A549 (cell line): Measurements from ENCODE around the gene GSAP. TPM values are rescaled to one million over a fixed set of nuclear protein-coding genes. Genes with fewer than 3 reads are reported as not detected.
A peak's percentile ranks its signal among the peaks of the same experiment; 100 is the strongest.

Experiments
- ATAC-seq, 2 experiments: fragments of 200-7000 bp in 1 of 2; fragments of >200 bp in 1 of 2; cut with Nextera tagmentation in 1 of 2; cut with Tn5 transposase in 1 of 2; 3 replicates each; pipeline versions ENCODE4 v1.8.0 to v1.9.1; 2018 to 2020; ENCODE audit warnings: mild to moderate bottlenecking in 1 of 2, moderate library complexity in 1 of 2
- CTCF ChIA-PET: fragments of 300-600 bp; sonication (Branson Sonifier 250); formaldehyde crosslinking; extraction: SDS; loops from one replicate; lab custom pipeline; 2021; ENCODE audit warnings: antibody characterized with exemption, inconsistent platforms; lab: Yijun Ruan, JAX
- POLR2A ChIA-PET: fragments of 350-600 bp; formaldehyde crosslinking; extraction: SDS; loops from one replicate; lab custom pipeline; 2021; ENCODE audit warnings: antibody characterized with exemption, inconsistent platforms; lab: Yijun Ruan, JAX
- DNase-seq, 2 experiments: peaks; one replicate each; pipeline versions ENCODE4 v3.0.0 to v3.0.0-alpha.2; 2011 to 2016; ENCODE audit warnings: low read depth in 1 of 2, low spot score in 1 of 2
- FAIRE-seq: peaks from 2 replicates; lab custom pipeline; 2011; peaks lifted over from hg19 to GRCh38; lab: Jason Lieb, UNC
- H3K27ac ChIP-seq, 2 experiments: fragments of >200 bp; sonication (Bioruptor Twin); formaldehyde crosslinking; 3 replicates each; pipeline ENCODE4 v1.5.1; 2016 to 2017
- H3K4me1 ChIP-seq: fragments of >200 bp; sonication (Bioruptor Twin); formaldehyde crosslinking; 3 replicates; pipeline ENCODE4 v1.6.1; 2016
- H3K4me2 ChIP-seq: fragments of >200 bp; sonication (Bioruptor Twin); formaldehyde crosslinking; 3 replicates; pipeline ENCODE4 v1.6.1; 2016
- H3K4me3 ChIP-seq: fragments of >200 bp; sonication (Bioruptor Twin); formaldehyde crosslinking; 3 replicates; pipeline ENCODE4 v1.5.1; 2016
- H3K9me3 ChIP-seq: fragments of >200 bp; sonication (Bioruptor Twin); formaldehyde crosslinking; 3 replicates; pipeline ENCODE4 v1.6.1; 2016
- BHLHE40 ChIP-seq: IDR thresholded peaks from 2 replicates; pipeline ENCODE4 v1.6.1; 2012; ENCODE audit warnings: low read depth, low read length, inconsistent platforms
- CHD4 ChIP-seq: fragments of 200-600 bp; sonication (generic); IDR thresholded peaks from 2 replicates; pipeline ENCODE4 v1.6.1; 2016; ENCODE audit warnings: antibody characterized with exemption, mild to moderate bottlenecking, borderline replicate concordance
- EHF ChIP-seq: fragments of 250-450 bp; sonication (Bioruptor Pico); IDR thresholded peaks from 2 replicates; pipeline ENCODE4 v1.5.0; 2020; ENCODE audit warnings: mild to moderate bottlenecking
- EHMT2 ChIP-seq: fragments of 200-600 bp; sonication (generic); IDR thresholded peaks from 2 replicates; pipeline ENCODE4 v1.6.1; 2016; ENCODE audit warnings: antibody characterized with exemption, low read depth, mild to moderate bottlenecking, moderate library complexity
- JUN ChIP-seq, 2 experiments: fragments of >200 bp; sonication (Bioruptor Twin); formaldehyde crosslinking; IDR thresholded peaks; 2 replicates in 1 of 2; 3 replicates in 1 of 2; pipeline ENCODE4 v1.6.1; 2016 to 2017
- MAFK ChIP-seq: fragments of 450-650 bp; IDR thresholded peaks from 2 replicates; pipeline ENCODE4 v1.6.1; 2014; ENCODE audit not compliant: partially characterized antibody
- MAZ ChIP-seq: fragments of 150-350 bp; IDR thresholded peaks from 2 replicates; pipeline ENCODE4 v1.6.1; 2014; ENCODE audit warnings: antibody characterized with exemption, low read depth, low read length, borderline replicate concordance
- MYC ChIP-seq: IDR thresholded peaks from 2 replicates; pipeline ENCODE4 v1.6.1; 2012; ENCODE audit warnings: mild to moderate bottlenecking, inconsistent platforms, low read length, improper control_type of control experiment, borderline replicate concordance
- NPAS2 ChIP-seq: fragments of 250-450 bp; sonication (Bioruptor Pico); IDR thresholded peaks from 2 replicates; pipeline ENCODE4 v1.8.0; 2022; ENCODE audit warnings: mild to moderate bottlenecking, moderate library complexity, borderline replicate concordance
- NR3C1 ChIP-seq: fragments of >200 bp; sonication (Bioruptor Twin); formaldehyde crosslinking; IDR thresholded peaks from 3 replicates; pipeline ENCODE4 v1.6.1; 2017
- PHF8 ChIP-seq: fragments of 200-600 bp; sonication (generic); IDR thresholded peaks from 2 replicates; pipeline ENCODE4 v1.6.1; 2016; ENCODE audit warnings: low read depth, mild to moderate bottlenecking, antibody characterized with exemption, moderate library complexity, borderline replicate concordance
- POLR2AphosphoS2 ChIP-seq: conservative IDR thresholded peaks from 2 replicates; pipeline ENCODE4 v1.6.1; 2012; ENCODE audit warnings: low read length, improper control_type of control experiment, inconsistent platforms
- RARB ChIP-seq: fragments of 250-450 bp; sonication (Bioruptor Pico); IDR thresholded peaks from 2 replicates; pipeline ENCODE4 v1.8.0; 2021; ENCODE audit warnings: mild to moderate bottlenecking, moderate library complexity
- RCOR1 ChIP-seq: fragments of 150-350 bp; IDR thresholded peaks from 2 replicates; pipeline ENCODE4 v1.6.1; 2014; ENCODE audit warnings: antibody characterized with exemption, low read length, low read depth
- RFX5 ChIP-seq: fragments of 450-650 bp; IDR thresholded peaks from 2 replicates; pipeline ENCODE4 v1.7.1; 2014; ENCODE audit warnings: antibody characterized with exemption, mild to moderate bottlenecking, moderate library complexity
- SREBF2 ChIP-seq: fragments of 450-650 bp; IDR thresholded peaks from 2 replicates; pipeline ENCODE4 v1.6.1; 2014; ENCODE audit warnings: mild to moderate bottlenecking, moderate library complexity
- TP53 ChIP-seq: fragments of 250-450 bp; sonication (Bioruptor Pico); IDR thresholded peaks from 2 replicates; pipeline ENCODE4 v1.5.0; 2021; ENCODE audit warnings: mild to moderate bottlenecking, moderate library complexity
- ZNF302 ChIP-seq: fragments of 250-450 bp; sonication (Bioruptor Pico); IDR thresholded peaks from 2 replicates; pipeline ENCODE4 v1.9.0; 2021; ENCODE audit warnings: inconsistent platforms, mild to moderate bottlenecking, moderate library complexity
- whole genome bisulfite sequencing: methylation state at CpG from one replicate; pipeline ENCODE4 v1.1.6; 2017; ENCODE audit errors: missing lambda C conversion rate; 5-methylcytosine and 5-hydroxymethylcytosine counted together
- polyA plus RNA-seq, 4 experiments: library from polyadenylated mRNA; depleted of rRNA in 3 of 4; stranded (reverse); fragments of >200 nt; fragmentation: RNase III in 1 of 4; extraction: RNeasy Plus Mini Kit Qiagen cat#74134 plus additional on column Dnase treatment in 1 of 4; gene quantifications; 2 replicates in 3 of 4; 3 replicates in 1 of 4; pipeline ENCODE4 v1.2.3, GENCODE V29; 2011 to 2017
- TF ChIP-seq, protein P1 (sequence below): fragments of 200-600 bp; sonication (generic); IDR thresholded peaks from 2 replicates; pipeline ENCODE4 v1.6.1; 2016; ENCODE audit warnings: antibody characterized with exemption, mild to moderate bottlenecking, moderate library complexity
- TF ChIP-seq, protein P2 (sequence below): fragments of 250-450 bp; sonication (Bioruptor Pico); IDR thresholded peaks from 2 replicates; pipeline ENCODE4 v1.5.0; 2020; ENCODE audit warnings: low read depth, mild to moderate bottlenecking, moderate library complexity
- TF ChIP-seq, protein P3 (sequence below): IDR thresholded peaks from 2 replicates; pipeline ENCODE4 v1.6.1; 2012
- TF ChIP-seq, protein P4 (sequence below): fragments of 450-650 bp; IDR thresholded peaks from 2 replicates; pipeline ENCODE4 v1.6.1; 2014; ENCODE audit warnings: antibody characterized with exemption
- TF ChIP-seq, protein P5 (sequence below): fragments of >200 bp; sonication (Bioruptor Twin); formaldehyde crosslinking; IDR thresholded peaks from 3 replicates; pipeline ENCODE4 v1.5.1; 2016
- TF ChIP-seq, protein P6 (sequence below): IDR thresholded peaks from 2 replicates; pipeline ENCODE4 v1.6.1; 2012

The GSAP gene
- polyA plus RNA-seq, 2 of the 4 experiments (the other 2 are of a cell fraction): 4.1 to 18.6 TPM

DNA sequence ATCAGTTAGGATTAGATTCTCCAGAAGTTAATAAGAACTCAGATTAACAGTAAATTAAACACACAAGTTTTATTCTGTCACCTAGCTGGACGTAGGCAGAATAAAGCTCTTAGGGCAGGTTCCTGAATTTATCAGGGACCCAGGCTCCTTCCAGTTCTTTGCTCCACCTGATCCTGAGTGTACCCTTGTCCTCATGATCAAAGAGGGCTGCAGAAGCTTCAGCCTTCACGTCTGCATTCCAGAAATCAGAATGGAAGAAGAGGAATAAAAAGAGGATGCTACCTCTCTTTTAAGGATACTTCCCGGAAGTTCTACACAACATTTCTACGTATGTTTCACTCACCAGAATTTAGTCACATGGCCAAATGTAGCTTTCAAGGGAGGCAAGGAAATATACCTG lies 1.7 kb upstream of the GSAP start:
- WGBS: 90% methylated on average over 4 of the region's 4 CpGs
- H3K4me1 ChIP-seq: peaks cover 43% of the 10 kb centered on the region

DNA sequence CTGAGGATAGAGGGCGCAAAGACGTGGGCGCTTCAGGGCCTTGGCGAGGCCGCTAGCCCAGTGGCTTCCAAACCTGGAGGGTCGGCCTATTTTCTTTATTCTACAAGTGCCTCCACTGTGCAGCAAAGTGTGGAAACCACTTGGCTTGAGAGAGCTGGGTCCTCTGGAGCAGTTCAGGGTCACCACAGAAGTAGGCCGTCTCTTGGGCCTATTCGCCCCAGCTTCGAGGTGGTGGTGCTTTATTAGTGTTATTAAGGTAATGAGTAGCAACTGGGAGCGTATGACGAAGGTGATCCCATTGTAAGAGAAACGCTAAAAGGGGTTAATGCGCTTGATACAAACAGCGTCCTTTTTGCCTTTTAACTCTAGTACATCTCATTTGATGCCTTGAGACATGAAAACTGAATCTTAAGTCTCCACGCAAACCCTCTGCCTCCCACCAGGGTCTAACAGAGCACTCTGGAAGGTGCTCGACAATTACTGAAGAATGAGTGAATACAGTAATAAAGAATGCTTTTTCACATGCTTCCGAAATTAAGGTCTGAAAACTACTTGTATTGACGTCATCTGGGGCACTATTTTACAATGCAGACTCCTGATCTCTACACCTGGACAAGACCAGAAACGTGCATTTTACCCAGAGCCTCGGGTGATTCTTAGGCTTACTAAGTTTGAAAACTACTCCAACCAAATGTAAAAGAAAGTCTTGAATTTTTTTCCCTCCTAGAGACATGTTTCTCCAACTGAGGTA lies 647 bp upstream of the GSAP start:
- Histone ChIP-seq H3K27ac (peak overlapping the region; percentile 96), H3K4me1 (peaks cover 47% of the 10 kb centered on the region), H3K4me2 (peak overlapping the region; percentile 92), H3K4me3 (peak overlapping the region; percentile 65), H3K9me3 (no peaks in the 10 kb centered on the region)
- FAIRE-seq: no peak
- WGBS: 66% methylated on average over 15 of the region's 20 CpGs
- POLR2A ChIA-PET: interaction anchor here (0.5 to 3.4 kb wide), 14 partner anchors 8 to 382 kb away, joined by 3 to 21 read pairs (median 5); partner anchors contain the start of genes PHTF2, PTPN12 and TMEM60
- CTCF ChIA-PET: no interaction called here
- peak; percentile 4 to 36; a peak in 2 of 6 replicates for ATAC-seq
- DNase-seq: peak; percentile 31 to 59
- TF ChIP-seq TP53 (CRISPR knock-in tag): no peak
- TF ChIP-seq RFX5: no peak
- TF ChIP-seq EHF (CRISPR knock-in tag): no peak
- no peak for TF ChIP-seq EHMT2
- TF ChIP-seq NR3C1: no peak
- TF ChIP-seq, protein P1, sequence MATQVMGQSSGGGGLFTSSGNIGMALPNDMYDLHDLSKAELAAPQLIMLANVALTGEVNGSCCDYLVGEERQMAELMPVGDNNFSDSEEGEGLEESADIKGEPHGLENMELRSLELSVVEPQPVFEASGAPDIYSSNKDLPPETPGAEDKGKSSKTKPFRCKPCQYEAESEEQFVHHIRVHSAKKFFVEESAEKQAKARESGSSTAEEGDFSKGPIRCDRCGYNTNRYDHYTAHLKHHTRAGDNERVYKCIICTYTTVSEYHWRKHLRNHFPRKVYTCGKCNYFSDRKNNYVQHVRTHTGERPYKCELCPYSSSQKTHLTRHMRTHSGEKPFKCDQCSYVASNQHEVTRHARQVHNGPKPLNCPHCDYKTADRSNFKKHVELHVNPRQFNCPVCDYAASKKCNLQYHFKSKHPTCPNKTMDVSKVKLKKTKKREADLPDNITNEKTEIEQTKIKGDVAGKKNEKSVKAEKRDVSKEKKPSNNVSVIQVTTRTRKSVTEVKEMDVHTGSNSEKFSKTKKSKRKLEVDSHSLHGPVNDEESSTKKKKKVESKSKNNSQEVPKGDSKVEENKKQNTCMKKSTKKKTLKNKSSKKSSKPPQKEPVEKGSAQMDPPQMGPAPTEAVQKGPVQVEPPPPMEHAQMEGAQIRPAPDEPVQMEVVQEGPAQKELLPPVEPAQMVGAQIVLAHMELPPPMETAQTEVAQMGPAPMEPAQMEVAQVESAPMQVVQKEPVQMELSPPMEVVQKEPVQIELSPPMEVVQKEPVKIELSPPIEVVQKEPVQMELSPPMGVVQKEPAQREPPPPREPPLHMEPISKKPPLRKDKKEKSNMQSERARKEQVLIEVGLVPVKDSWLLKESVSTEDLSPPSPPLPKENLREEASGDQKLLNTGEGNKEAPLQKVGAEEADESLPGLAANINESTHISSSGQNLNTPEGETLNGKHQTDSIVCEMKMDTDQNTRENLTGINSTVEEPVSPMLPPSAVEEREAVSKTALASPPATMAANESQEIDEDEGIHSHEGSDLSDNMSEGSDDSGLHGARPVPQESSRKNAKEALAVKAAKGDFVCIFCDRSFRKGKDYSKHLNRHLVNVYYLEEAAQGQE: no peak
- no peak for TF ChIP-seq POLR2AphosphoS2
- TF ChIP-seq MAFK: no peak
- TF ChIP-seq, protein P2, sequence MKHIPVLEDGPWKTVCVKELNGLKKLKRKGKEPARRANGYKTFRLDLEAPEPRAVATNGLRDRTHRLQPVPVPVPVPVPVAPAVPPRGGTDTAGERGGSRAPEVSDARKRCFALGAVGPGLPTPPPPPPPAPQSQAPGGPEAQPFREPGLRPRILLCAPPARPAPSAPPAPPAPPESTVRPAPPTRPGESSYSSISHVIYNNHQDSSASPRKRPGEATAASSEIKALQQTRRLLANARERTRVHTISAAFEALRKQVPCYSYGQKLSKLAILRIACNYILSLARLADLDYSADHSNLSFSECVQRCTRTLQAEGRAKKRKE (CRISPR knock-in tag): no peak
- no peak for TF ChIP-seq NPAS2
- TF ChIP-seq CHD4: no peak
- TF ChIP-seq, protein P3, sequence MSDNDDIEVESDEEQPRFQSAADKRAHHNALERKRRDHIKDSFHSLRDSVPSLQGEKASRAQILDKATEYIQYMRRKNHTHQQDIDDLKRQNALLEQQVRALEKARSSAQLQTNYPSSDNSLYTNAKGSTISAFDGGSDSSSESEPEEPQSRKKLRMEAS: peak; percentile 30; the same call in 1 of the 2 replicates
- TF ChIP-seq BHLHE40: no peak
- TF ChIP-seq SREBF2: no peak
- TF ChIP-seq RCOR1: no peak
- TF ChIP-seq, protein P4, sequence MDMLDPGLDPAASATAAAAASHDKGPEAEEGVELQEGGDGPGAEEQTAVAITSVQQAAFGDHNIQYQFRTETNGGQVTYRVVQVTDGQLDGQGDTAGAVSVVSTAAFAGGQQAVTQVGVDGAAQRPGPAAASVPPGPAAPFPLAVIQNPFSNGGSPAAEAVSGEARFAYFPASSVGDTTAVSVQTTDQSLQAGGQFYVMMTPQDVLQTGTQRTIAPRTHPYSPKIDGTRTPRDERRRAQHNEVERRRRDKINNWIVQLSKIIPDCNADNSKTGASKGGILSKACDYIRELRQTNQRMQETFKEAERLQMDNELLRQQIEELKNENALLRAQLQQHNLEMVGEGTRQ: no peak
- no peak for TF ChIP-seq RARB (CRISPR knock-in tag)
- TF ChIP-seq, protein P5, sequence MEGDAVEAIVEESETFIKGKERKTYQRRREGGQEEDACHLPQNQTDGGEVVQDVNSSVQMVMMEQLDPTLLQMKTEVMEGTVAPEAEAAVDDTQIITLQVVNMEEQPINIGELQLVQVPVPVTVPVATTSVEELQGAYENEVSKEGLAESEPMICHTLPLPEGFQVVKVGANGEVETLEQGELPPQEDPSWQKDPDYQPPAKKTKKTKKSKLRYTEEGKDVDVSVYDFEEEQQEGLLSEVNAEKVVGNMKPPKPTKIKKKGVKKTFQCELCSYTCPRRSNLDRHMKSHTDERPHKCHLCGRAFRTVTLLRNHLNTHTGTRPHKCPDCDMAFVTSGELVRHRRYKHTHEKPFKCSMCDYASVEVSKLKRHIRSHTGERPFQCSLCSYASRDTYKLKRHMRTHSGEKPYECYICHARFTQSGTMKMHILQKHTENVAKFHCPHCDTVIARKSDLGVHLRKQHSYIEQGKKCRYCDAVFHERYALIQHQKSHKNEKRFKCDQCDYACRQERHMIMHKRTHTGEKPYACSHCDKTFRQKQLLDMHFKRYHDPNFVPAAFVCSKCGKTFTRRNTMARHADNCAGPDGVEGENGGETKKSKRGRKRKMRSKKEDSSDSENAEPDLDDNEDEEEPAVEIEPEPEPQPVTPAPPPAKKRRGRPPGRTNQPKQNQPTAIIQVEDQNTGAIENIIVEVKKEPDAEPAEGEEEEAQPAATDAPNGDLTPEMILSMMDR: peak; percentile 26
- peak; percentile 76; the same call in 1 of the 2 replicates for TF ChIP-seq PHF8
- TF ChIP-seq JUN (IDR thresholded peaks at IDR 0.05): 0 out of 5 replicates have a peak, but pooled peaks of 1 of the 2 experiments have one; percentile 7
- TF ChIP-seq, protein P6, sequence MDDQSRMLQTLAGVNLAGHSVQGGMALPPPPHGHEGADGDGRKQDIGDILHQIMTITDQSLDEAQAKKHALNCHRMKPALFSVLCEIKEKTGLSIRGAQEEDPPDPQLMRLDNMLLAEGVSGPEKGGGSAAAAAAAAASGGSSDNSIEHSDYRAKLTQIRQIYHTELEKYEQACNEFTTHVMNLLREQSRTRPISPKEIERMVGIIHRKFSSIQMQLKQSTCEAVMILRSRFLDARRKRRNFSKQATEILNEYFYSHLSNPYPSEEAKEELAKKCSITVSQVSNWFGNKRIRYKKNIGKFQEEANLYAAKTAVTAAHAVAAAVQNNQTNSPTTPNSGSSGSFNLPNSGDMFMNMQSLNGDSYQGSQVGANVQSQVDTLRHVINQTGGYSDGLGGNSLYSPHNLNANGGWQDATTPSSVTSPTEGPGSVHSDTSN: no peak
- TF ChIP-seq ZNF302 (CRISPR knock-in tag): no peak
- TF ChIP-seq MYC: no peak

More for the DNA sequence above, 1.7 kb upstream of the GSAP start:
- POLR2A ChIA-PET: interaction anchor here (3.4 kb wide), 1 partner anchor 119 kb away, joined by 21 read pairs; the partner anchor contains the start of gene PTPN12
- DNase-seq (no peak), FAIRE-seq (no peak), ATAC-seq (no peak)
- Histone ChIP-seq H3K27ac (no peak overlapping the region), H3K4me2 (no peak overlapping the region), H3K9me3 (no peaks in the 10 kb centered on the region), H3K4me3 (no peak overlapping the region)
- TF ChIP-seq MAZ: no peak
- TF ChIP-seq SREBF2: no peak
- CTCF ChIA-PET: no interaction called here
